Mesenchymal stem cell (in vitro differentiated cells and primary cell): ENCODE results near the gene ADGRG1.
A peak's percentile ranks its signal among the peaks of the same experiment; 100 is the strongest.

Experiments
- DNase-seq: peaks from one replicate; pipeline ENCODE4 v3.0.0-alpha.2; 2013
- H2AFZ ChIP-seq: one replicate; pipeline ENCODE4 v1.6.1; 2013; ENCODE audit warnings: low read depth, mild to moderate bottlenecking, control low read depth, inconsistent platforms, low read length, moderate library complexity
- H2AK5ac ChIP-seq: 2 replicates; pipeline ENCODE4 v1.6.1; 2013; ENCODE audit warnings: low read length, moderate library complexity, mild to moderate bottlenecking, inconsistent platforms; ENCODE audit not compliant: severe bottlenecking
- H2BK120ac ChIP-seq: one replicate; pipeline ENCODE4 v1.6.1; 2013; ENCODE audit warnings: low read depth, mild to moderate bottlenecking, inconsistent platforms, low read length, moderate library complexity
- H2BK12ac ChIP-seq, 2 experiments: one replicate each; pipeline ENCODE4 v1.6.1; 2013; ENCODE audit warnings: inconsistent platforms in 2 of 2, low read length in 2 of 2, mild to moderate bottlenecking in 2 of 2, moderate library complexity in 2 of 2, control low read depth in 1 of 2
- H2BK15ac ChIP-seq: one replicate; pipeline ENCODE4 v1.6.1; 2013; ENCODE audit warnings: mild to moderate bottlenecking, low read depth, inconsistent platforms; ENCODE audit not compliant: poor library complexity, severe bottlenecking
- H2BK5ac ChIP-seq: 2 replicates; pipeline ENCODE4 v1.6.1; 2013; ENCODE audit warnings: low read depth, mild to moderate bottlenecking, low read length, control low read depth, inconsistent platforms; ENCODE audit not compliant: poor library complexity, severe bottlenecking
- H3K14ac ChIP-seq, 2 experiments: one replicate each; pipeline ENCODE4 v1.6.1; 2013; ENCODE audit warnings: inconsistent platforms in 2 of 2, low read length in 2 of 2, control low read depth in 1 of 2, mild to moderate bottlenecking in 1 of 2, moderate library complexity in 1 of 2
- H3K18ac ChIP-seq, 2 experiments: one replicate each; pipeline ENCODE4 v1.6.1; 2013; ENCODE audit warnings: inconsistent platforms in 2 of 2, low read length in 2 of 2, control low read depth in 1 of 2, low read depth in 1 of 2, mild to moderate bottlenecking in 1 of 2
- H3K23ac ChIP-seq, 2 experiments: one replicate each; pipeline ENCODE4 v1.6.1; 2013; ENCODE audit warnings: inconsistent platforms in 2 of 2, low read length in 2 of 2, mild to moderate bottlenecking in 2 of 2, moderate library complexity in 2 of 2, control low read depth in 1 of 2
- H3K27ac ChIP-seq: 2 replicates; pipeline ENCODE4 v1.5.1; 2013; ENCODE audit warnings: mild to moderate bottlenecking, moderate library complexity, low read length, control low read depth, inconsistent platforms; ENCODE audit not compliant: poor library complexity, severe bottlenecking
- H3K27me3 ChIP-seq, 2 experiments: 2 replicates each; pipeline versions ENCODE4 v1.6.1 to v1.7.0; 2013; ENCODE audit warnings: low read length in 2 of 2, mild to moderate bottlenecking in 2 of 2, moderate library complexity in 2 of 2, control low read depth in 1 of 2, inconsistent platforms in 1 of 2; ENCODE audit not compliant: control insufficient read depth in 1 of 2, insufficient read depth in 1 of 2
- H3K36me3 ChIP-seq, 2 experiments: 2 replicates each; pipeline versions ENCODE4 v1.6.1 to v1.7.0; 2013; ENCODE audit warnings: low read length in 2 of 2, control low read depth in 1 of 2, inconsistent platforms in 1 of 2, low read depth in 1 of 2, mild to moderate bottlenecking in 1 of 2; ENCODE audit not compliant: insufficient read depth in 2 of 2, control insufficient read depth in 1 of 2
- H3K4ac ChIP-seq, 2 experiments: one replicate each; pipeline ENCODE4 v1.6.1; 2013; ENCODE audit warnings: inconsistent platforms in 2 of 2, low read length in 2 of 2, mild to moderate bottlenecking in 2 of 2, moderate library complexity in 2 of 2, control low read depth in 1 of 2, low read depth in 1 of 2
- H3K4me1 ChIP-seq: 2 replicates; pipeline ENCODE4 v1.6.1; 2013; ENCODE audit warnings: low read depth, low read length, control low read depth; ENCODE audit not compliant: control insufficient read depth, insufficient read depth
- H3K4me2 ChIP-seq: 2 replicates; pipeline ENCODE4 v1.6.1; 2013; ENCODE audit warnings: low read length, mild to moderate bottlenecking, inconsistent platforms; ENCODE audit not compliant: poor library complexity, severe bottlenecking
- H3K4me3 ChIP-seq, 2 experiments: 2 replicates each; pipeline versions ENCODE4 v1.5.1 to v1.7.0; 2013; ENCODE audit warnings: low read length in 2 of 2, mild to moderate bottlenecking in 2 of 2, control low read depth in 1 of 2, low read depth in 1 of 2; ENCODE audit not compliant: insufficient read depth in 1 of 2
- H3K79me1 ChIP-seq: replicated peaks from 2 replicates; pipeline ENCODE4 v1.6.1; 2013; ENCODE audit warnings: mild to moderate bottlenecking, control low read depth, low read length, inconsistent platforms; ENCODE audit not compliant: poor library complexity, severe bottlenecking
- H3K9ac ChIP-seq: 2 replicates; pipeline ENCODE4 v1.7.0; 2013; ENCODE audit warnings: mild to moderate bottlenecking, low read length, moderate library complexity
- H3K9me3 ChIP-seq: 2 replicates; pipeline ENCODE4 v1.7.0; 2013; ENCODE audit warnings: mild to moderate bottlenecking, low read length; ENCODE audit not compliant: control insufficient read depth
- H4K8ac ChIP-seq: one replicate; pipeline ENCODE4 v1.6.1; 2013; ENCODE audit warnings: inconsistent platforms, mild to moderate bottlenecking, low read length, moderate library complexity
- H4K91ac ChIP-seq: one replicate; pipeline ENCODE4 v1.6.1; 2013; ENCODE audit warnings: mild to moderate bottlenecking, low read length, inconsistent platforms
- WGBS: methylation state at CpG from one replicate; pipeline ENCODE4 v1.1.7; 2013; ENCODE audit warnings: mixed read lengths; 5-methylcytosine and 5-hydroxymethylcytosine counted together

Gene ADGRG1

GRCh38 chr16:57636184-57636583 is 7.8 kb downstream of the ADGRG1 start:
- 88% methylated on average over 4 of the region's 5 CpGs for WGBS
- Histone ChIP-seq H3K14ac (no peak overlapping the region), H4K91ac (no peak overlapping the region), H3K18ac (no peak overlapping the region), H2BK12ac (no peak overlapping the region), H3K4me3 (no peak overlapping the region), H4K8ac (no peak overlapping the region), H2AFZ (no peak overlapping the region), H3K27me3 (no peaks in the 10 kb centered on the region), H2BK15ac (no peak overlapping the region), H3K9me3 (no peaks in the 10 kb centered on the region), H3K9ac (no peak overlapping the region), H3K79me1 (peaks cover 26% of the 10 kb centered on the region), H3K4me2 (no peak overlapping the region), H3K23ac (no peak overlapping the region), H2BK5ac (no peak overlapping the region), H3K4ac (no peak overlapping the region), H3K27ac (no peak overlapping the region), H2AK5ac (no peak overlapping the region), H3K4me1 (peaks cover 52% of the 10 kb centered on the region), H3K36me3 (peaks cover 0 to 50% of the 10 kb centered on the region in 2 experiments), H2BK120ac (no peak overlapping the region)
- DNase-seq, result no peak

GRCh38 chr16:57637020-57637419 is 8.6 kb downstream of the ADGRG1 start:
- Histone ChIP-seq H3K18ac (no peak overlapping the region), H2BK15ac (no peak overlapping the region), H3K9me3 (no peaks in the 10 kb centered on the region), H4K8ac (no peak overlapping the region), H3K4me2 (no peak overlapping the region), H2AK5ac (no peak overlapping the region), H4K91ac (no peak overlapping the region), H3K4ac (no peak overlapping the region), H2AFZ (no peak overlapping the region), H3K36me3 (peaks cover 0 to 49% of the 10 kb centered on the region in 2 experiments), H3K27me3 (no peaks in the 10 kb centered on the region), H3K4me3 (no peak overlapping the region), H3K27ac (no peak overlapping the region), H3K23ac (no peak overlapping the region), H3K4me1 (peaks cover 45% of the 10 kb centered on the region), H3K14ac (no peak overlapping the region), H3K79me1 (peaks cover 23% of the 10 kb centered on the region), H3K9ac (peak overlapping the region; percentile 11), H2BK120ac (no peak overlapping the region), H2BK12ac (no peak overlapping the region), H2BK5ac (no peak overlapping the region)
- DNase-seq, result no peak
- 82% methylated on average over 7 of the region's 8 CpGs for WGBS

- no peak overlapping the region for H2BK15ac ChIP-seq
- H3K4ac ChIP-seq, result no peak overlapping the region
- no peak overlapping the region for H3K23ac ChIP-seq
- no peak overlapping the region for H3K4me2 ChIP-seq
- H3K18ac ChIP-seq, result no peak overlapping the region
- H2BK5ac ChIP-seq, result no peak overlapping the region
- H3K27me3 ChIP-seq, result no peaks in the 10 kb centered on the region
- peaks cover 43% of the 10 kb centered on the region for H3K4me1 ChIP-seq
- H3K4me3 ChIP-seq, result no peak overlapping the region
- no peaks in the 10 kb centered on the region for H3K9me3 ChIP-seq
- H2BK12ac ChIP-seq, result no peak overlapping the region
- H4K8ac ChIP-seq, result no peak overlapping the region
- H2BK120ac ChIP-seq, result no peak overlapping the region
- peaks cover 27% of the 10 kb centered on the region for H3K79me1 ChIP-seq
- 81% methylated on average over 6 of the region's 8 CpGs for WGBS
- H3K9ac ChIP-seq, result peak overlapping the region; percentile 11
- no peak overlapping the region for H2AFZ ChIP-seq
- DNase-seq, result no peak
- H3K14ac ChIP-seq, result no peak overlapping the region
- H2AK5ac ChIP-seq, result no peak overlapping the region
- H4K91ac ChIP-seq, result no peak overlapping the region
- H3K27ac ChIP-seq, result no peak overlapping the region
- H3K36me3 ChIP-seq, result peaks cover 0 to 50% of the 10 kb centered on the region in 2 experiments
Observed at GRCh38 chr16:57637424-57637823, 9.0 kb downstream of the ADGRG1 start.

GRCh38 chr16:57637965-57638364 is 9.5 kb downstream of the ADGRG1 start:
- no peak for DNase-seq
- Histone ChIP-seq H3K9ac (no peak overlapping the region), H3K23ac (no peak overlapping the region), H2BK12ac (no peak overlapping the region), H3K36me3 (peaks cover 0 to 46% of the 10 kb centered on the region in 2 experiments), H3K4me1 (peaks cover 39% of the 10 kb centered on the region), H3K4ac (no peak overlapping the region), H2BK5ac (no peak overlapping the region), H2BK120ac (no peak overlapping the region), H3K27me3 (no peaks in the 10 kb centered on the region), H3K18ac (no peak overlapping the region), H3K9me3 (no peaks in the 10 kb centered on the region), H4K91ac (no peak overlapping the region), H2BK15ac (no peak overlapping the region), H2AFZ (no peak overlapping the region), H3K79me1 (peaks cover 28% of the 10 kb centered on the region), H3K4me3 (no peak overlapping the region), H3K4me2 (no peak overlapping the region), H2AK5ac (no peak overlapping the region), H3K14ac (no peak overlapping the region), H4K8ac (no peak overlapping the region), H3K27ac (no peak overlapping the region)
- 88% methylated on average over 6 of the region's 6 CpGs for whole genome bisulfite sequencing
